HEK293 (cell line): Measurements from ENCODE around the gene ZFHX3.
A peak's percentile ranks its signal among the peaks of the same experiment; 100 is the strongest.

Source experiments
- CTCF ChIA-PET: fragments of 350-600 bp; formaldehyde crosslinking; extraction: SDS; loops from one replicate; lab custom pipeline; 2021; ENCODE audit warnings: antibody characterized with exemption; lab: Yijun Ruan, JAX
- POLR2A ChIA-PET: fragments of 300-600 bp; formaldehyde crosslinking; extraction: SDS; loops from one replicate; lab custom pipeline; 2020; ENCODE audit warnings: antibody characterized with exemption, inconsistent platforms; lab: Yijun Ruan, JAX
- H3K27ac ChIP-seq: fragments of 200-500 bp; sonication (Bioruptor generic); 2 replicates; pipeline ENCODE4 v1.5.1; 2014; ENCODE audit warnings: low read depth, low read length, control low read depth, inconsistent platforms; ENCODE audit errors: extremely low read depth
- H3K36me3 ChIP-seq, 2 experiments: fragments of 200-500 bp in 1 of 2; sonication (Bioruptor generic) in 1 of 2; 1 replicate in 1 of 2; 2 replicates in 1 of 2; pipeline ENCODE4 v1.5.1; 2014 to 2017; ENCODE audit warnings: inconsistent platforms in 2 of 2, low read length in 2 of 2; ENCODE audit not compliant: control insufficient read depth in 2 of 2, insufficient read depth in 1 of 2
- H3K4me1 ChIP-seq: fragments of 200-500 bp; sonication (Bioruptor generic); 2 replicates; pipeline ENCODE4 v1.5.1; 2014; ENCODE audit warnings: mild to moderate bottlenecking, low read length, inconsistent platforms; ENCODE audit not compliant: control insufficient read depth, insufficient read depth
- H3K4me3 ChIP-seq: 2 replicates; pipeline ENCODE4 v1.5.1; 2011; ENCODE audit warnings: low read depth, mild to moderate bottlenecking, control low read depth, low read length, moderate library complexity
- H3K9me3 ChIP-seq: fragments of 200-500 bp; sonication (Bioruptor generic); 2 replicates; pipeline ENCODE4 v1.5.1; 2014; ENCODE audit warnings: low read depth, low read length, inconsistent platforms; ENCODE audit not compliant: control insufficient read depth, insufficient read depth
- BCL11B ChIP-seq: fragments of 450-650 bp; formaldehyde crosslinking; IDR thresholded peaks from 2 replicates; pipeline ENCODE4 v1.5.1; 2016; ENCODE audit warnings: low read depth, missing biosample characterization, missing genetic modification characterization
- CTCF ChIP-seq: fragments of 450-650 bp; formaldehyde crosslinking; IDR thresholded peaks from 2 replicates; pipeline ENCODE4 v1.5.1; 2016; ENCODE audit warnings: missing biosample characterization, missing genetic modification characterization
- EGR2 ChIP-seq: fragments of 450-650 bp; formaldehyde crosslinking; IDR thresholded peaks from 2 replicates; pipeline ENCODE4 v1.5.1; 2016; ENCODE audit warnings: low read depth, missing biosample characterization, missing genetic modification characterization
- FEZF1 ChIP-seq: fragments of 450-650 bp; formaldehyde crosslinking; IDR thresholded peaks from 2 replicates; pipeline ENCODE4 v1.5.1; 2016; ENCODE audit warnings: missing biosample characterization, missing genetic modification characterization
- HOXA7 ChIP-seq: sonication (generic); formaldehyde crosslinking; IDR thresholded peaks from 2 replicates; pipeline ENCODE4 v1.8.1; 2022; ENCODE audit warnings: missing genetic modification reagents, borderline replicate concordance
- MZF1 ChIP-seq: fragments of 450-650 bp; formaldehyde crosslinking; IDR thresholded peaks from 2 replicates; pipeline ENCODE4 v1.5.1; 2017; ENCODE audit warnings: missing biosample characterization, missing genetic modification characterization, borderline replicate concordance
- PRDM1 ChIP-seq: fragments of 450-650 bp; formaldehyde crosslinking; IDR thresholded peaks from 2 replicates; pipeline ENCODE4; 2016; ENCODE audit warnings: missing biosample characterization, missing genetic modification characterization
- YY1 ChIP-seq: fragments of 450-650 bp; formaldehyde crosslinking; IDR thresholded peaks from 2 replicates; pipeline ENCODE4 v1.5.1; 2018; ENCODE audit warnings: missing biosample characterization, missing genetic modification characterization
- ZBTB11 ChIP-seq: fragments of 450-650 bp; formaldehyde crosslinking; conservative IDR thresholded peaks from 2 replicates; pipeline ENCODE4 v1.5.1; 2016; ENCODE audit warnings: low read depth, missing biosample characterization, missing genetic modification characterization
- ZBTB21 ChIP-seq: fragments of 450-650 bp; formaldehyde crosslinking; IDR thresholded peaks from 2 replicates; pipeline ENCODE4 v1.5.1; 2017; ENCODE audit warnings: missing biosample characterization, missing genetic modification characterization
- ZFHX2 ChIP-seq: fragments of 450-650 bp; formaldehyde crosslinking; conservative IDR thresholded peaks from 2 replicates; pipeline ENCODE4 v1.5.1; 2016; ENCODE audit warnings: missing biosample characterization, missing genetic modification characterization
- ZFP69B ChIP-seq: fragments of 450-650 bp; formaldehyde crosslinking; IDR thresholded peaks from 2 replicates; pipeline ENCODE4 v1.5.1; 2016; ENCODE audit warnings: missing biosample characterization, missing genetic modification characterization
- ZNF2 ChIP-seq: fragments of 450-650 bp; formaldehyde crosslinking; IDR thresholded peaks from 2 replicates; pipeline ENCODE4 v1.5.1; 2016; ENCODE audit warnings: missing biosample characterization, missing genetic modification characterization
- ZNF211 ChIP-seq: fragments of 450-650 bp; formaldehyde crosslinking; IDR thresholded peaks from 2 replicates; pipeline ENCODE4 v1.5.1; 2016; ENCODE audit warnings: low read depth, missing biosample characterization, missing genetic modification characterization
- ZNF223 ChIP-seq: fragments of 450-650 bp; formaldehyde crosslinking; IDR thresholded peaks from 2 replicates; pipeline ENCODE4 v1.5.1; 2016; ENCODE audit warnings: missing biosample characterization, missing genetic modification characterization
- ZNF341 ChIP-seq: fragments of 450-650 bp; formaldehyde crosslinking; IDR thresholded peaks from 2 replicates; pipeline ENCODE4; 2016; ENCODE audit warnings: low read depth, missing biosample characterization, missing genetic modification characterization
- ZNF501 ChIP-seq: fragments of 450-650 bp; formaldehyde crosslinking; IDR thresholded peaks from 2 replicates; pipeline ENCODE4 v1.5.1; 2016; ENCODE audit warnings: missing biosample characterization, missing genetic modification characterization
- ZNF549 ChIP-seq: fragments of 450-650 bp; IDR thresholded peaks from 2 replicates; pipeline ENCODE4 v1.5.1; 2018; ENCODE audit warnings: missing biosample characterization, missing genetic modification characterization, mild to moderate bottlenecking, inconsistent platforms, moderate library complexity
- ZNF621 ChIP-seq: fragments of 450-650 bp; formaldehyde crosslinking; IDR thresholded peaks from 2 replicates; pipeline ENCODE4 v1.5.1; 2017; ENCODE audit warnings: missing biosample characterization, missing genetic modification characterization
- ZNF658 ChIP-seq: fragments of 450-650 bp; formaldehyde crosslinking; IDR thresholded peaks from 2 replicates; pipeline ENCODE4; 2016; ENCODE audit warnings: missing biosample characterization, missing genetic modification characterization
- ZNF660 ChIP-seq: fragments of 450-650 bp; IDR thresholded peaks from 2 replicates; pipeline ENCODE4 v1.5.1; 2018; ENCODE audit warnings: missing biosample characterization, mild to moderate bottlenecking, missing genetic modification characterization
- ZNF670 ChIP-seq: fragments of 450-650 bp; formaldehyde crosslinking; IDR thresholded peaks from 2 replicates; pipeline ENCODE4 v1.5.1; 2016; ENCODE audit warnings: missing biosample characterization, missing genetic modification characterization, low read depth
- ZNF707 ChIP-seq: fragments of 450-650 bp; formaldehyde crosslinking; IDR thresholded peaks from 2 replicates; pipeline ENCODE4 v1.5.1; 2016; ENCODE audit warnings: missing biosample characterization, missing genetic modification characterization
- ZNF777 ChIP-seq: fragments of 450-650 bp; formaldehyde crosslinking; IDR thresholded peaks from 2 replicates; pipeline ENCODE4 v1.5.1; 2017; ENCODE audit warnings: missing biosample characterization, missing genetic modification characterization, borderline replicate concordance
- TF ChIP-seq, protein P1 (sequence below): fragments of 450-650 bp; formaldehyde crosslinking; IDR thresholded peaks from 2 replicates; pipeline ENCODE4 v1.5.0; 2017; ENCODE audit warnings: missing biosample characterization, missing genetic modification characterization, borderline replicate concordance

Gene ZFHX3

DNA sequence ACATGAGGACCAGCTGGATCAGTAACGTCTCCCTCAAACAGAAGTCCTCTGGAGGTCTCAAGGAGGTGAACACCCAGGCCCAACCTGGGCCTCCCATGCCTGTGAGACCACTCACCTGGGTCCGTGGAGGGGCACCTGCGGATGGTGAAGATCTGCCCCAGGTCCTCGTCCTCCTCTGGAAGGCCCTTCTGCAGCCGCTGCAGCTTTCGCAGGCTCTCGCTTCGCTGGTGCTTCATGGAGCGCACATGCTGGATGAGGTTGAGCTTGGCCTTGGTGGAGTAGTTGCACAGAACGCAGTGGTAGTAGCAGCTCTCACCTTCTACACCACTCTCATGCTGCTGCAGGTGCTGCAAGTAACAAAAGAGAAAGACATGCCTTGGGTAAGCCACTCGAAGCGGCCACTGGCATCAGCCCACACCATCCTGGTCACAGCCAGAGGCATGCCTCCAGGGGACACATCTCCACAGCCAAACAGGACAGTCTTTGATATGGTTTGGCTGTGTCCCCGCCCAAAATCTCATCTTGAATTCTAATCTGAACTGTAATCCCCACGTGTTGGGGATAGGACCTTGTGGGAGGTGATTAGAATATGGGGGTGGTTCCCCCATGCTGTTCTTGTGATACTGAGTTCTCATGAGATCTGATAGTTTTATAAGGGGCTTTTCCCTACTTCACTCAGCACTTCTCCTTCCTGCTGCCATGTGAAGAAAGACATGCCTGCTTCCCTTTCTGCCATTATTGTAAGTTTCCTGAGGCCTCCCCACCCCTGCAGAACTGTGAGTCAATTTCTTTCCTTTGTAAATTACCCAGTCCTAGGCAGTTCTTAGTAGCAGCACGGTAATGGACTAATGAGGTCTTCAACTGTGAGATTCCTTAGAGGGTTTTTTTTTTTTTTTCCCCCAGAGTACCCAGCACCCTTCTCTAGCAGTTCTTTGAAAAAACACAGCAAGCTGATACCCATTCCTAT lies 158.0 kb downstream of the ZFHX3 start (continued):
- TF ChIP-seq ZNF621 (tag by site-specific recombination) (no peak), ZNF670 (tag by site-specific recombination) (no peak), ZNF658 (tag by site-specific recombination) (no peak), ZNF341 (tag by site-specific recombination) (no peak), PRDM1 (tag by site-specific recombination) (no peak)

DNA sequence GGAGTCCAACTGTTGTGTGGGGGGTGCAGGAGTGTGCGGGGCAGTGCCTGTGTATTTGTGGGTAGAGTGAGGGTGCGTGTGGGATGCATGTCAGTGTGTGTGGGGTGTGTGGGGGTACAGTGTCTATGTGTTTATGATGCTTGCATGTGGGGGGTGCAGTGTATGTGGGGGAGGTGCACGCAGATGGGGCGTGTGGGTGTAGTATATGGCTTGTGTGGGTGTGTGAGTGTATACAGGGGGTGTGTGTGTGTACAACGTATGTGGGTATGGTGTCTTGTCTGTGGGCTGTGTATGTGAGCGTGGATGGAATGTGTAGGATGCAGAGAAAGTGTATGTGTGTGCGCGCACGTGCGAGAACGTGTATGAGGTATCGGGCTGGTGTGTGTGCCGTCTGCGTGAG lies 160.4 kb downstream of the ZFHX3 start:
- no peak overlapping the region for H3K27ac ChIP-seq
- H3K36me3 ChIP-seq = peaks cover 6 to 57% of the 10 kb centered on the region in 2 experiments; a peak in 2 of 3 replicates
- no peaks in the 10 kb centered on the region for H3K9me3 ChIP-seq
- TF ChIP-seq YY1 (tag by site-specific recombination) (no peak), ZNF707 (tag by site-specific recombination) (no peak), ZFHX2 (peak; percentile 100), ZNF223 (tag by site-specific recombination) (no peak), CTCF (tag by site-specific recombination) (no peak), EGR2 (tag by site-specific recombination) (peak; percentile 100), ZFP69B (tag by site-specific recombination) (no peak), ZNF660 (no peak)
- TF ChIP-seq, protein P1, sequence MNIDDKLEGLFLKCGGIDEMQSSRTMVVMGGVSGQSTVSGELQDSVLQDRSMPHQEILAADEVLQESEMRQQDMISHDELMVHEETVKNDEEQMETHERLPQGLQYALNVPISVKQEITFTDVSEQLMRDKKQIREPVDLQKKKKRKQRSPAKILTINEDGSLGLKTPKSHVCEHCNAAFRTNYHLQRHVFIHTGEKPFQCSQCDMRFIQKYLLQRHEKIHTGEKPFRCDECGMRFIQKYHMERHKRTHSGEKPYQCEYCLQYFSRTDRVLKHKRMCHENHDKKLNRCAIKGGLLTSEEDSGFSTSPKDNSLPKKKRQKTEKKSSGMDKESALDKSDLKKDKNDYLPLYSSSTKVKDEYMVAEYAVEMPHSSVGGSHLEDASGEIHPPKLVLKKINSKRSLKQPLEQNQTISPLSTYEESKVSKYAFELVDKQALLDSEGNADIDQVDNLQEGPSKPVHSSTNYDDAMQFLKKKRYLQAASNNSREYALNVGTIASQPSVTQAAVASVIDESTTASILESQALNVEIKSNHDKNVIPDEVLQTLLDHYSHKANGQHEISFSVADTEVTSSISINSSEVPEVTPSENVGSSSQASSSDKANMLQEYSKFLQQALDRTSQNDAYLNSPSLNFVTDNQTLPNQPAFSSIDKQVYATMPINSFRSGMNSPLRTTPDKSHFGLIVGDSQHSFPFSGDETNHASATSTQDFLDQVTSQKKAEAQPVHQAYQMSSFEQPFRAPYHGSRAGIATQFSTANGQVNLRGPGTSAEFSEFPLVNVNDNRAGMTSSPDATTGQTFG (tag by site-specific recombination) = no peak
- H3K4me3 ChIP-seq = no peak overlapping the region
- POLR2A ChIA-PET = no interaction called here
- no peaks in the 10 kb centered on the region for H3K4me1 ChIP-seq
- CTCF ChIA-PET = interaction anchor here (0.9 kb wide), 1 partner anchor 30 kb away, joined by 4 read pairs; no protein-coding TSS in a partner anchor

DNA sequence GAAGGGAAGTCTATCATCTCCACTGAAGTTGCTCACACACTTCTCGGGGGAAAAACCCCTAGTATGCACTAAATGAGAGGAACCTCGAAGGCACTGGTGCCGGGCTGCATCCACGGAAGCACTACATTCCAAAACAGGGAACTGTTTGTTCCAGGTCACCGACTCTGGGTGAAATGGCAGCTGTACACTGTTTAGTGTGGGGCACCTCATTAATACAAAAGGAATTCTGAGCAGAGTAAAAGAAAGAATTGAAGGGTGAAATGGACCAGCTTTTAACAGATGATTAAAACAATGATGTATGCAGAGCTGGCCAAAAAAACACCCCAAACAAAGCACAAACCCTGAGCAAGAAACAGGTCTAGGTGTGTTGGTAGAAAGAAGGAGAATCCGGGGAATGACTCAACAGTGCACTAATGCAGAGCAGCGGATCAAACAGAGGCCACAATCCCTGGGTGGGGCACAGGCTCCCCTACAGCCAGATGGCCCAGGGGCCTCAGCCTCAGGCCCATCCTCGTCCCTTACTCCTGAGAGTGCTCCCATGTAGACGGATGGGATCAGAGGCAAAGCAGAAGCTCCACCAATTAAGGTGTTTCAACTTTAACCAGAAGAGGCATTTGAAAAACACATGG lies 161.5 kb downstream of the ZFHX3 start:
- Histone ChIP-seq H3K4me3 (no peak overlapping the region), H3K36me3 (peaks cover 6 to 57% of the 10 kb centered on the region in 2 experiments; a peak in 2 of 3 replicates), H3K4me1 (no peaks in the 10 kb centered on the region), H3K27ac (no peak overlapping the region), H3K9me3 (no peaks in the 10 kb centered on the region)
- POLR2A ChIA-PET = no interaction called here
- CTCF ChIA-PET = interaction anchor here (0.6 to 0.9 kb wide), 2 partner anchors 14 to 29 kb away, joined by 3 to 4 read pairs; no protein-coding TSS in a partner anchor
- TF ChIP-seq FEZF1 (tag by site-specific recombination) (no peak), PRDM1 (tag by site-specific recombination) (no peak), ZNF2 (tag by site-specific recombination) (no peak), ZNF777 (tag by site-specific recombination) (no peak), ZNF707 (tag by site-specific recombination) (no peak), MZF1 (tag by site-specific recombination) (no peak), ZBTB11 (no peak), ZNF549 (tag by site-specific recombination) (no peak), HOXA7 (no peak), ZNF501 (tag by site-specific recombination) (no peak), ZNF211 (tag by site-specific recombination) (no peak), BCL11B (tag by site-specific recombination) (no peak), ZBTB21 (tag by site-specific recombination) (no peak)
